Nephron (organoid): ENCODE data around the gene ZFAND3.

Source experiments
- H3K27ac Mint-ChIP-seq, 3 experiments: 2 replicates each; pipeline ENCODE4 v1.8.0; 2020; ENCODE audit warnings: mixed read lengths in 3 of 3, mild to moderate bottlenecking in 2 of 3, moderate library complexity in 1 of 3
- H3K27me3 Mint-ChIP-seq: 2 replicates; pipeline ENCODE4 v1.8.0; 2021; ENCODE audit warnings: low read depth, mild to moderate bottlenecking, moderate library complexity, mixed read lengths
- H3K36me3 Mint-ChIP-seq: 2 replicates; pipeline ENCODE4 v1.8.0; 2020; ENCODE audit warnings: low read depth, mixed read lengths
- H3K4me1 Mint-ChIP-seq: 2 replicates; pipeline ENCODE4 v1.8.0; 2020; ENCODE audit warnings: mixed read lengths
- H3K4me3 Mint-ChIP-seq, 3 experiments: 2 replicates each; pipeline ENCODE4 v1.8.0; 2020; ENCODE audit warnings: mild to moderate bottlenecking in 3 of 3, mixed read lengths in 3 of 3, moderate library complexity in 2 of 3
- H3K9me3 Mint-ChIP-seq: 2 replicates; pipeline ENCODE4 v1.8.0; 2020; ENCODE audit warnings: mixed read lengths
- CTCF ChIP-seq, 3 experiments: fragments of 200-600 bp; sonication (generic); IDR thresholded peaks; one replicate each; pipeline ENCODE4 v1.5.0; 2021; ENCODE audit warnings: antibody characterized with exemption in 3 of 3; ENCODE audit not compliant: unreplicated experiment in 3 of 3

Gene ZFAND3

GRCh38 chr6:38079107-38079506, 259.6 kb downstream of the ZFAND3 start:
- H3K4me3 Mint-ChIP-seq = no peak overlapping the region
- H3K9me3 Mint-ChIP-seq = no peaks in the 10 kb centered on the region
- no peaks in the 10 kb centered on the region for H3K27me3 Mint-ChIP-seq
- no peak for TF ChIP-seq CTCF (IDR thresholded peaks at IDR 0.05; ENCODE audit: unreplicated experiment in 3 of 3)
- peaks cover 27% of the 10 kb centered on the region for H3K4me1 Mint-ChIP-seq
- peaks cover 26% of the 10 kb centered on the region for H3K36me3 Mint-ChIP-seq
- no peak overlapping the region for H3K27ac Mint-ChIP-seq

GRCh38 chr6:38079537-38079936, 260.0 kb downstream of the ZFAND3 start:
- no peaks in the 10 kb centered on the region for H3K27me3 Mint-ChIP-seq
- H3K36me3 Mint-ChIP-seq = peaks cover 27% of the 10 kb centered on the region
- TF ChIP-seq CTCF (IDR thresholded peaks at IDR 0.05; ENCODE audit: unreplicated experiment in 3 of 3) = no peak
- no peak overlapping the region for H3K4me3 Mint-ChIP-seq
- H3K27ac Mint-ChIP-seq = no peak overlapping the region
- no peaks in the 10 kb centered on the region for H3K9me3 Mint-ChIP-seq
- H3K4me1 Mint-ChIP-seq = peaks cover 27% of the 10 kb centered on the region

- TF ChIP-seq CTCF (IDR thresholded peaks at IDR 0.05; ENCODE audit: unreplicated experiment in 3 of 3) = no peak
- no peaks in the 10 kb centered on the region for H3K9me3 Mint-ChIP-seq
These were observed 260.8 kb downstream of the ZFAND3 start for GRCh38 chr6:38080360-38080759.

GRCh38 chr6:38080889-38081288, 261.4 kb downstream of the ZFAND3 start:
- Mint-ChIP-seq H3K27ac (peak overlapping the region in 1 of 3 experiments; percentile 41), H3K4me3 (no peak overlapping the region), H3K4me1 (peaks cover 31% of the 10 kb centered on the region), H3K9me3 (no peaks in the 10 kb centered on the region), H3K27me3 (no peaks in the 10 kb centered on the region), H3K36me3 (peaks cover 20% of the 10 kb centered on the region)
- TF ChIP-seq CTCF (IDR thresholded peaks at IDR 0.05; ENCODE audit: unreplicated experiment in 3 of 3) = no peak

More at GRCh38 chr6:38080360-38080759, 260.8 kb downstream of the ZFAND3 start:
- H3K36me3 Mint-ChIP-seq = peaks cover 19% of the 10 kb centered on the region
- no peaks in the 10 kb centered on the region for H3K27me3 Mint-ChIP-seq
- H3K27ac Mint-ChIP-seq = peak overlapping the region in 1 of 3 experiments; percentile 41
- peaks cover 27% of the 10 kb centered on the region for H3K4me1 Mint-ChIP-seq
- no peak overlapping the region for H3K4me3 Mint-ChIP-seq

- Mint-ChIP-seq H3K27me3 (no peaks in the 10 kb centered on the region), H3K4me1 (peaks cover 29% of the 10 kb centered on the region), H3K36me3 (peaks cover 28% of the 10 kb centered on the region), H3K9me3 (no peaks in the 10 kb centered on the region), H3K4me3 (no peak overlapping the region), H3K27ac (no peak overlapping the region)
- TF ChIP-seq CTCF (IDR thresholded peaks at IDR 0.05; ENCODE audit: unreplicated experiment in 3 of 3) = no peak
These were observed 265.5 kb downstream of the ZFAND3 start for GRCh38 chr6:38085031-38085430.

- no peak for TF ChIP-seq CTCF (IDR thresholded peaks at IDR 0.05; ENCODE audit: unreplicated experiment in 3 of 3)
- Mint-ChIP-seq H3K9me3 (no peaks in the 10 kb centered on the region), H3K4me1 (peaks cover 26% of the 10 kb centered on the region), H3K36me3 (peaks cover 28% of the 10 kb centered on the region), H3K27me3 (no peaks in the 10 kb centered on the region), H3K27ac (no peak overlapping the region), H3K4me3 (no peak overlapping the region)
These were observed 266.8 kb downstream of the ZFAND3 start for GRCh38 chr6:38086346-38086745.
